Epidermal melanocyte (primary cell): ENCODE measurements around the gene ARID3C.

Source experiments
- DNase-seq: peaks from one replicate; pipeline ENCODE4 v3.0.0; 2011; ENCODE audit warnings: low spot score; ENCODE audit not compliant: insufficient read length

The ARID3C gene

DNA sequence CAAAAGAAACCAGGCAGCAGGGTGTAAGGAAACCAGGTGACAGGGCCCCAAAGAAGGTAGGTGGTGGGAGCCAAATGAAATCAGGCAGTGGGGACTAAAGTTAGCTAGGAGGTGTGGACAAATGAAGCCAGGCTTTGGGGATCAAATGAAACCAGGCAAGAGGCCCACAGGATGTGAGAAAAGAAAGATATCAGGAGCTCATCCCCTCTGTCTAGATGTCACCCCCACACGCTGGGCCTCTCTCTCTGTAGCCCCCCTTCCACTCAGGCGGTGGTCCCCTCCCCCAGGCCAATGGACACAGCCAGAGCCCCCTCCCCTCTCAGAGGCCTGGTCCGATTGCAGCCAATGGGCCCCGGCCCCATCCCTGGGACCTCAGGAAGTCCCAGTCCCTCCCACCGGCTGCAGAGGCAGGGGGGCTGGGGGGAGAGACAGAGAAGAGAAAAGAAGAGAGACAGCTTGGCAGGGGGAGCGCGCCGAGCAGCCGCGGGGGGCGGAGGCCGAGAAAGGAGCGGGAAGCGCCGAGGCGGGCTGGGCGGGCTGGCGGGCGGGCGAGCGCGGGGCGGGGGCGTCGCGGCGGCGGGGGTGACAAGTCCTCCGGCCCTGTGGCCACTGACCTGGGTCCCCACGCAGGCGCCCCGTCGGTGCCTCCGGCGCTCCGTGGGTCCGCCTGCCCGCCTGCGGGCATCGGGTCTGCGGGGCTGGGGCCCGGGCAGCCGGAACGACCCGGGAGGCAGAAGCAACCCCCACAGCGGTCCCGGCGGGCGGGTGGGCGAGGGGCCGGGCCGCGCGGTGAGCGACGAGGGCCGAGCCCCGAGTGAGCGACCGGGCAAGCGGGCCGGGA, 51.2 kb downstream of the ARID3C start:
- DNase-seq: no peak

DNA sequence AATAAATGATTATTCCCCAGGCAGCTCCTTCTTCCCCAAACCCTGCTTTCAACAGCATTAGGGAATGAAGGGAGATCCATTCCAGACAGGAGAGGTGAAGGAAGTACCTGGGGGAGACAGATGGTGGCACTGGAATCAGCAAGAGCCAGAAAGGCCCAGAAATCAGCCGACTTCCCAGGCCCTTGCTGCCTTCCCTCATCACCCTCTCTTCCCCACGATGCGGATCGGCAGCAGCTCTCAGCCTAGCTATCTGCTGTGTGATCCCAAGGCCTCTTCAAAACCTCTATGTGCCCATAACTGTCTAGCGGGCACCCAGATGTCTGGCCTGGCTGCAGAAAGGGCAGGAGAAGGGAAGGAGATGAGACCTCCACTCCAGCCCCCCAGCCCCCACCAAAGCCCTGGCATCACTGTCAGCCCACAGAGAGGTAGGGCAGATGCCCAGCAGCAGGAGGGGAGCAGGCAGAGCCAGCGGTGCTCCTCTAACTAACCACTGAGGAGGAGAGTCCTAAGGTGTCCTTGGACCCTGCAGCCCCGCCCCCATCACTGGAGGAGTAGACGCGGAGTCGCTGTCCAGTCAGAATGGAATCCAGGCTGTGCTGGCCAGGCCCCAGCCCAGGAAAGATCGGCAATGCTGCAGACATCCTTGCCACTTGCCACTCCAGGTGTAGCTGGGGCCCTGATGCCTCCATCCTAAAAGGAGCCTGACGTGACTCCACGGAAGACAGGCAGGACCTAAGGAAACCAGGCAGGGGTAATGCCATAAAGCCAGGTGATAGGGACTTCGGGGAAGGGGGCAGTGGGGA, 52.1 kb downstream of the ARID3C start:
- DNase-seq: no peak

DNA sequence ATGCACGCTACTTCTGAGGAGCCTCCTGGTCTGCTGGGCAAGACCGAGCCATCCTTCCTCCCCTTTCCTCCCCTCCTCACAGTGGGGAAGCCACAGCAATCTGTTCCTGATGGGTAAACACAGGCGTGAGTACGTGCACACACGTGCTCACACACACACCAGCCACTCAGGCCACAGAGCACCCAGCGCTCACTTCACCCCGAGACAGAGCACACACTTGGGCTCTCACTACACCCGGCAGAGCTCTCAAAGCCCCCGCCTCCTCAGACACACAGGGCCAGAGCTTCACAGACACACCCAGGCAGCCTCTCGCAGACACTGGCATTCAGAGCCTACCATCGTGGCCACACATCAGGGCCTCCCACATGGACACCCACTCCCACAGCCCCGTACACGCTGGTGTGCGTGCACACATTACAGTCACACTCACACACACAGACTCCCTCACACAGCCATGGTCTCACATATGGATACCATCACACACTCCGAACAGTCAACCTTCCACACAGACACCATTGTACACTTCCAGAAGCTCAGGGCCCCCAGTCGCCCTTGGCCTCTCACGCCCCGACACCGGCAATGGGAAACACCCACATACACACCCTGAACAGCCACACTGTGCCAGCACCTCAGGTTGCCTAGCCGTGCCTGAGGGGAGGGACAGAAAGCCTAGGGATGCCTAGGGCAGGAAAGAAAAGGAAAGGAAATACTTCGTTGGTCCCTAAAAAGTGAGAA, 52.8 kb downstream of the ARID3C start:
- DNase-seq: no peak

DNA sequence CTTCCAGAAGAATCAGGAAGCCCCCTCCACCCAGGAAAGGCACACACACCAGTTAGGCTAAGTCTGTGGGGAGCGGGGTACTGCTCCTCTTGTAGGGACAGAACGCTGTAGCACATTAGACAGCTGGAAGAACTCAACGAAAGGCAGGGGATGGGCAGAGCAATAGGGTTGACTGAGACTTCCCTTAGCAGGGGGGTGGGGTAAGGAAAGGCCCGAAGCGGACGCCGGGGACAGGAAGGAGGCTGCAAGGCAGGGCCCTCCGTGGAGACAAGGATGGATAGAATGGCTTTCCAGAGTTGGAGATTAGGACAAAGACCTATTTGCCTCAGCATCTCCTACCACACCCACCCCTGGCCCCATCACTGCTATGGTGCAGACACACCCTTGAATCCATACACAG, 53.6 kb downstream of the ARID3C start:
- DNase-seq: no peak

DNA sequence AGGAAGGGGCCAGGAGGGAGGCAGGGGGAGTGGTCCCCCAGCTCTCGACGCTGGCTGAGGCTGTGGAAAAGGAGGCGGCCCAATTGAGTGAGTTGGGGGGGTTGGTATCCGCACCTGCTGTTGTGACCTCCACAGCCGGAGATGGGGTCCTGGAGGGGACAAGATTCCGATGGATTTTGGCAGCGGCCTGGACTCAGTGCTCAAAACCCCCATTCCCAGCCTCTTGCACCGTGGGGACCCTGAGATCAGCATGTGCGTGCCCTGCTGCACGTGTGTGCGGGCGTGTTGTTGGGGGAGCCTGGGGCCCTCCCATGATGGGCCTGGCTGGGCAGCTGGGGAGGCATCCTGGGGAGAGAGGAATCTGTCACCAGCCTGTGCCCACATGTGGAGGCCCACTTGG, 54.3 kb downstream of the ARID3C start:
- no peak for DNase-seq

DNA sequence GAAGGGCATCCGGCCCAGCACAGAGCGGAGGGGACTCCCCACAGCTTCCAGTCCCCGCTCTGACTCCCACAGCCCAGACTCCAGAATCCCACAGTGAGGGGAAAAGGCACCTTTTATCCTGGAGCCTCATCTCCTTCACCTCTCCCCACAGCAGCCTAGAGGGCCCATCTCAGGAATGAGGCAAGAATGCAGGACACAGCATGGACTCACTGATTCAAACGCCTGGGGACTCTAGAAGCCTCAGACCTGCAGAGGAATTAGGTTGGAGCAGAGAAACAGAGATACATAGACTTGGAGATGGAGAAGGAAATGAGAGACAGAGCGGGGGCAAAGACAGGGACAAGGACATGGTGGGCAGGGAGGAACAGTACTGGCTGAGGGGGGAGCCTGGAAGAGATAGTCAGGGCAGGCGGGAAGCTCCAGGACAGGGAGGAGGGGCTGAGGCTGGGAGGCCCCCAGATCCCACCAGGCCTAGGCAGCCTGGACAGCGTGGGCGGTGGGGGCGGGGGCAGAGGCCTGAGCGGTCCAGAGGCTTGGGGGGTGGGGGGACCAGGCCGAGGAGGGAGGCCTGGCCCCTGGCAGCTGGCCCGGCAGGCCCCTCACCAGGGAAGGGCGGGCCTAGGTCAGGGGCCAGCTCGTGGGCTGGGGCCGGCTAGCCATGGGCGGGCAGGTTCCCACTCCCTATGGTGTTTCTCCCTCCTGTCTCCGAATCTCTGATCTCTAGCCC, 55.1 kb downstream of the ARID3C start:
- DNase-seq: no peak

DNA sequence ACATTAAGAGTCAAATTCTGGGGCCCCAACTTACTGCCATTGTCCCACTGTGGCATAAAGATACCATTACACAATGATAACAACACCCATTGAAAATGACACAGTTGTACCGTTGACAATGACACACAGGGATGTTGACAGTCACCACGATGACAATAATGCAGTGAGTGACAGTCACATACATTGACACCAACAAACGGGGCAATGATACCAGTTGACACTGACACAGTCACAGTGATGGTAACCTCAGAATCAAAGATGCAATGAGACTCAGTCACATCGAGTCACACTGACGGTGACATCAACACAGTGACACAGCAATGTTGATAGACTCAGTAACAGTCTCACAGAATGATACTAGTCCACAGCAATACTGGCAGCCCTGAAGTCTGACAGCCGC, 56.2 kb downstream of the ARID3C start:
- no peak for DNase-seq

DNA sequence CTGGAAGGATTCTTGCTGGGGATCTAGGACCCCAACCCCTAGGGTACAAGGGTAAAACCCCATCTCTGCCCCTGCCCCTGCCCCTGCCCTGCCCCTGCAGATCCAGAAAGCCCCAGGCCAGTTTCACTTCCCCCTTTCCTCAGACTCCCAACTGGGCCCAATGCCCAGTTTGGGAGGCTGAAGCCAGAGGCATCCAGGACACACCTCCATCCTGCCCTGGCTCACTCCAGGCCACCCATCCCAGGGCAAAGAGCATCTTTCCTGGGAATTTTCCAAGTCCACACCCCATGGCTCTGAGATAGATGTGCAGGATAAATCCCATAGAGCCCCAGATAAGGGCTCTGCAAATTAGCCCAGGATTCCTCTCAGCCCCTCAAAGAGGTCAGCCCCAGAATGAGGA, 56.8 kb downstream of the ARID3C start:
- DNase-seq: no peak

DNA sequence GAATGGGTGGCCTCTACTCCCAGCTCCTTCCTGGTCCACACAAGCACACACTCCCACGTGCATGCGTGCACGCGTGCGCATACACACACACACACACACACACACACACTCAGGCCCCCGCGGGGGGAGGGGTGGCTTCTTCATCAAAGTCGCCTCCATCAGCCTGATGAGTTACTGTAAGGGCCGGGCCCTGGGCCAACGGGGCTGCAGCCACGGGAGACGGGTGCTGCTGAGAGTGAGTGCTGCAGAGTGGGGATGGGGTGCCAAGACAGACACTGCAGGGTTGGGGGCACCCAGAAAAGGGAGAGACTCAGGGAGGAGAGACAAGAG, 57.4 kb downstream of the ARID3C start:
- no peak for DNase-seq
